T-helper 17 cell (primary cell): ENCODE measurements around the gene CEP128. TPM values are rescaled to one million over a fixed set of nuclear protein-coding genes. Genes with fewer than 3 reads are reported as not detected.

Experiments used
- ATAC-seq: fragments of 150-1000 bp; cut with Tn5 transposase; 2 replicates; pipeline ENCODE4 v1.10.0; 2021; ENCODE audit warnings: mild to moderate bottlenecking, moderate library complexity
- DNase-seq, 3 donors: peaks; one replicate each; pipeline versions ENCODE4 v3.0.0 to v3.0.0-alpha.2; 2020 to 2021
- H3K9me3 ChIP-seq: one replicate; pipeline ENCODE4 v1.7.0; 2013; ENCODE audit warnings: low read length, mild to moderate bottlenecking; ENCODE audit not compliant: control insufficient read depth, poor library complexity, severe bottlenecking
- H3K27ac Mint-ChIP-seq: one replicate; pipeline ENCODE4 v1.8.0; 2022; ENCODE audit warnings: mild to moderate bottlenecking, moderate library complexity, mixed read lengths
- H3K27me3 Mint-ChIP-seq: one replicate; pipeline ENCODE4 v1.8.0; 2022; ENCODE audit warnings: mixed read lengths
- H3K36me3 Mint-ChIP-seq: one replicate; pipeline ENCODE4 v1.8.0; 2022; ENCODE audit warnings: low read depth, mixed read lengths
- H3K4me1 Mint-ChIP-seq: one replicate; pipeline ENCODE4 v1.8.0; 2022; ENCODE audit warnings: mild to moderate bottlenecking, mixed read lengths
- H3K4me3 Mint-ChIP-seq: one replicate; pipeline ENCODE4 v1.8.0; 2022; ENCODE audit warnings: mild to moderate bottlenecking, moderate library complexity, mixed read lengths
- total RNA-seq, 4 donors: library from RNA in 2 of 4; stranded (reverse) in 2 of 4; gene quantifications; one replicate each; pipeline ENCODE4 v1.2.3 and lab custom pipeline; 2022 to 2026

CEP128 gene
- total RNA-seq, 2 donors from 2014 or later: 19.6 to 25.1 TPM

- no peaks in the 10 kb centered on the region for H3K27me3 Mint-ChIP-seq
- H3K4me3 Mint-ChIP-seq: no peak overlapping the region
- no peaks in the 10 kb centered on the region for H3K9me3 ChIP-seq
- DNase-seq: no peak
- H3K27ac Mint-ChIP-seq: no peak overlapping the region
- no peak for ATAC-seq
- no peaks in the 10 kb centered on the region for H3K4me1 Mint-ChIP-seq
- peaks cover 3% of the 10 kb centered on the region for H3K36me3 Mint-ChIP-seq
Observed at GRCh38 chr14:80621701-80622100, 319.8 kb downstream of the CEP128 start.

GRCh38 chr14:80620434-80620833 is 321.1 kb downstream of the CEP128 start:
- H3K4me1 Mint-ChIP-seq: no peaks in the 10 kb centered on the region
- peaks cover 3% of the 10 kb centered on the region for H3K36me3 Mint-ChIP-seq
- no peak overlapping the region for H3K27ac Mint-ChIP-seq
- no peaks in the 10 kb centered on the region for H3K27me3 Mint-ChIP-seq
- no peak overlapping the region for H3K4me3 Mint-ChIP-seq
- DNase-seq (no peak), ATAC-seq (no peak)
- no peaks in the 10 kb centered on the region for H3K9me3 ChIP-seq

DNA sequence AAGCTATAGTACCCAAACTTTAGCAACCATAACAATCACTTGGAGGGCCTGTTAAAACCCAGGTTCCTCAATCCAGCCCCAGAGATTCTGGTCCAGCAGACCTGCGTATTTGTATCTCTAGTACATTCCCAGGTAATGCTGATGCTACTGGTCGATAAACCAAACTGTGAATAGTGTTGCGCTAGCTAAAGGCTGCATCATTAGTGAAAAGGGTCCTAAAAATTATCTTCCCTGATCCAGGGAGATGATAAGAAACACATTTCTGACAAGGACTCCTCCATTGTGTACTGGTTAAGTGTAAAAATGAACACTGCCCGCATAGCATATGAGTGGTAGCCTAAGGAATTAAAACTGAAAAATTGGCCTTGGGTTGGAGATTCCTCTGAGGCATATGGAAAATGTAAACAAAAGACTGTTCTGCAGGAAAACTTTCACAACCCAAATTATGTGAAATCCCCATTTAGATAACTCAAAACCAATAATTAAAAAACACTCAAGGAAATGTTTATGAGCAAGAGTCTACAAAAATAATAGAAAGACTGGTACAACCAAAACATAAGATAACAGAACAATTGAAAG is 322.7 kb downstream of the CEP128 start:
- H3K9me3 ChIP-seq: no peaks in the 10 kb centered on the region
- no peak for DNase-seq
- Mint-ChIP-seq H3K36me3 (peaks cover under 1% of the 10 kb centered on the region), H3K4me1 (no peaks in the 10 kb centered on the region), H3K27me3 (no peaks in the 10 kb centered on the region), H3K4me3 (no peak overlapping the region), H3K27ac (no peak overlapping the region)
- no peak for ATAC-seq

DNA sequence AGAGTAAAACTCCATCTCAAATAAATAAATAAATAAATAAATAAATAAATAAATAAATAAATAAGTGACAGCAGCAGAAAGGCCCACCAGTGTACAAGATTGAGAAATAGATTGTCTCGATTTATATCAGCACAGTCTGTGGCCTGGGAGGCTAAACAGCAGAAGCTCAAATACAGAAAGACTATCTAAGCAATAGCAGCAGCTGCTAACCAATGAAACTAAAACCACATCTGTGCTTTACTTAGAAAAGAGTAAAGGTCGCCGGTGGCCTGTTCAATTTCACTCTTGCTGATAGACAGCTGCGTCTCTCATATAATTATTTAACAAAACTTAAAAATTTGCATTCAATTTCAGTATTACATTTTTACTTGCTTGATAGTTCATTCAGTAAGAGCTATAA is 325.7 kb downstream of the CEP128 start:
- no peak for ATAC-seq
- Mint-ChIP-seq H3K4me3 (no peak overlapping the region), H3K4me1 (no peaks in the 10 kb centered on the region), H3K27ac (no peak overlapping the region), H3K36me3 (no peaks in the 10 kb centered on the region), H3K27me3 (no peaks in the 10 kb centered on the region)
- DNase-seq: no peak
- no peaks in the 10 kb centered on the region for H3K9me3 ChIP-seq

- H3K27me3 Mint-ChIP-seq: no peaks in the 10 kb centered on the region
- DNase-seq (no peak), ATAC-seq (no peak)
- no peaks in the 10 kb centered on the region for H3K9me3 ChIP-seq
- no peak overlapping the region for H3K27ac Mint-ChIP-seq
- H3K4me3 Mint-ChIP-seq: no peak overlapping the region
- peaks cover 3% of the 10 kb centered on the region for H3K4me1 Mint-ChIP-seq
- H3K36me3 Mint-ChIP-seq: no peaks in the 10 kb centered on the region
Observed at GRCh38 chr14:80609055-80609454, 332.5 kb downstream of the CEP128 start.

DNA sequence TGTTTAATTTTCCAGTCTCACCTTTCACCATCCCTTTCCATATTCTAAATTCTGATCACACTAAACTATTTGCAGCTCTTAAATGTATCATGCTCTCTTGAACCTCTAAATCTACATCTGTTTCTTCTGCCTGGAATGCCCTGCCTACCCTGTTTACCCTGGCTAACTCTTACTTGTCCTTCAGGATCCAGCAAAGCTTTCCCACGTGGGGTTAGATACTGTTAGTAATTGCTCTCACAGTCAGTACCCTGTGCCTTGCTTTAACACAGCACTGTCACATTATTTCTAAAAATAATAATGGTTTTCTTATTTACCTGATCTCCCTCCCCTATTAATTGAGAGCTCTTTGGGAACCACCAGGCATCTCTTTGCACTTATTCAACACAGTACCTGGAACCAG is 333.0 kb downstream of the CEP128 start:
- Mint-ChIP-seq H3K4me1 (peaks cover 3% of the 10 kb centered on the region), H3K27ac (no peak overlapping the region), H3K4me3 (no peak overlapping the region), H3K36me3 (no peaks in the 10 kb centered on the region), H3K27me3 (no peaks in the 10 kb centered on the region)
- DNase-seq: no peak
- ATAC-seq: no peak
- no peaks in the 10 kb centered on the region for H3K9me3 ChIP-seq

GRCh38 chr14:80607430-80608190 is 333.9 kb downstream of the CEP128 start:
- no peaks in the 10 kb centered on the region for H3K36me3 Mint-ChIP-seq
- H3K4me1 Mint-ChIP-seq: peaks cover 3% of the 10 kb centered on the region

GRCh38 chr14:80606347-80606772 is 335.2 kb downstream of the CEP128 start:
- no peaks in the 10 kb centered on the region for H3K9me3 ChIP-seq
- no peaks in the 10 kb centered on the region for H3K36me3 Mint-ChIP-seq
- H3K27ac Mint-ChIP-seq: no peak overlapping the region
- no peaks in the 10 kb centered on the region for H3K27me3 Mint-ChIP-seq
- no peak overlapping the region for H3K4me3 Mint-ChIP-seq
- H3K4me1 Mint-ChIP-seq: peaks cover 3% of the 10 kb centered on the region
- DNase-seq: no peak
- no peak for ATAC-seq

More at GRCh38 chr14:80607430-80608190, 333.9 kb downstream of the CEP128 start:
- Mint-ChIP-seq H3K27ac (no peak overlapping the region), H3K27me3 (no peaks in the 10 kb centered on the region), H3K4me3 (no peak overlapping the region)
- ATAC-seq (no peak), DNase-seq (no peak)
- no peaks in the 10 kb centered on the region for H3K9me3 ChIP-seq

DNA sequence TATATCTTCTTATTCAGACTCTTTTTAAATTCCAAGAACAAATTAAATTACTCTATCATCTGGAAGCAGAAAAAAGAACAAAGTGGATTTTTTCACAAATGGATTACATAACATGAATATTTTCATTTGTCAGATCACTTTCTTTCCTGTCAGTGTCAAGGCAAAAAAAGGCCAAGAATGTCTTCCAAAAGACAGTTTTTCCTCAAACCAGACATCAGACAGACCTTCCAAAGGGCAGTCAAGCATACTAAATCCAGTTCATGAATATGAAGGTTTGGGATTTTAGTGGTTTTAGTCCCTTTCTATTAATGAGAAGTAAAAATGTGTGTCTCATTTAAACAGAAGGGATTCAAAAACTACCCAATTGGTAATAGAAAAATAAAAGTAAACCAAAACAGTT is 336.0 kb downstream of the CEP128 start:
- H3K27me3 Mint-ChIP-seq: no peaks in the 10 kb centered on the region
- no peak overlapping the region for H3K4me3 Mint-ChIP-seq
- peaks cover 3% of the 10 kb centered on the region for H3K4me1 Mint-ChIP-seq
- no peaks in the 10 kb centered on the region for H3K36me3 Mint-ChIP-seq
- no peaks in the 10 kb centered on the region for H3K9me3 ChIP-seq
- DNase-seq (no peak), ATAC-seq (no peak)
- no peak overlapping the region for H3K27ac Mint-ChIP-seq

DNA sequence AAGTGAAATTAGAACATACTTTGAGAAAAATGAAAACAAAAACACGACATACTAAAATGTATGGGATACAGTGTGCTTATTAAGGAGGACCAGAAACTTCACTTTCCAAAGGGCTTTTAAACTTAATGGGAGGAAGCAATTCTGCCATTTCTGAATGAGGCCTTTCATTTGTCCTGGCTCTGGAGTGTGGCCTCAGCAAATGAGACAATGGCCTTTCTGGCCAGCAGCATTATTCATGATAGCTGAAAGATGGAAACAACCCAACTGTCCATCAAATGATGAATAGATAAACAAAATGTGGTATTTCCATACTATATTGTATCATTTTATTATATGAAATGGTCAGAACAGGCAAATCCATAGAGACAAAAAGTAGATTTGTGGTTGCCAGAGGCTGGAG is 338.6 kb downstream of the CEP128 start:
- H3K4me1 Mint-ChIP-seq: peaks cover 3% of the 10 kb centered on the region

GRCh38 chr14:80587096-80587724 is 354.3 kb downstream of the CEP128 start:
- H3K4me1 Mint-ChIP-seq: peaks cover 4% of the 10 kb centered on the region
- no peaks in the 10 kb centered on the region for H3K9me3 ChIP-seq
- ATAC-seq (peak; percentile 59), DNase-seq (no peak)
- H3K27me3 Mint-ChIP-seq: no peaks in the 10 kb centered on the region
- H3K36me3 Mint-ChIP-seq: peaks cover 2% of the 10 kb centered on the region
- no peak overlapping the region for H3K4me3 Mint-ChIP-seq
- no peak overlapping the region for H3K27ac Mint-ChIP-seq

More for the DNA sequence above, 338.6 kb downstream of the CEP128 start:
- no peak overlapping the region for H3K27ac Mint-ChIP-seq
- DNase-seq (no peak), ATAC-seq (no peak)
- H3K4me3 Mint-ChIP-seq: no peak overlapping the region
- H3K9me3 ChIP-seq: no peaks in the 10 kb centered on the region
- H3K36me3 Mint-ChIP-seq: no peaks in the 10 kb centered on the region
- no peaks in the 10 kb centered on the region for H3K27me3 Mint-ChIP-seq

- no peak for ATAC-seq
- no peaks in the 10 kb centered on the region for H3K27me3 Mint-ChIP-seq
- H3K4me3 Mint-ChIP-seq: no peak overlapping the region
- no peaks in the 10 kb centered on the region for H3K9me3 ChIP-seq
- H3K36me3 Mint-ChIP-seq: peaks cover 2% of the 10 kb centered on the region
- no peak for DNase-seq
- no peak overlapping the region for H3K27ac Mint-ChIP-seq
- peaks cover 4% of the 10 kb centered on the region for H3K4me1 Mint-ChIP-seq
Observed at GRCh38 chr14:80586131-80586530, 355.4 kb downstream of the CEP128 start.

GRCh38 chr14:80585506-80585835 is 356.1 kb downstream of the CEP128 start:
- DNase-seq (no peak), ATAC-seq (no peak)
- peaks cover 2% of the 10 kb centered on the region for H3K36me3 Mint-ChIP-seq
- no peak overlapping the region for H3K27ac Mint-ChIP-seq
- peaks cover 4% of the 10 kb centered on the region for H3K4me1 Mint-ChIP-seq
- H3K9me3 ChIP-seq: no peaks in the 10 kb centered on the region
- no peaks in the 10 kb centered on the region for H3K27me3 Mint-ChIP-seq
- H3K4me3 Mint-ChIP-seq: no peak overlapping the region
